IPS-18c (cell line): ENCODE measurements around the gene ASCL2.

ENCODE experiments used
- H3K4me3 ChIP-seq: 2 replicates; pipeline ENCODE4 v1.7.0; 2013; ENCODE audit warnings: low read depth, mild to moderate bottlenecking, low read length, moderate library complexity; ENCODE audit not compliant: insufficient read depth
- H3K9me3 ChIP-seq: one replicate; pipeline ENCODE4 v1.6.1; 2013; ENCODE audit warnings: mild to moderate bottlenecking, low read length, moderate library complexity; ENCODE audit not compliant: control insufficient read depth, insufficient read depth

The ASCL2 gene

GRCh38 chr11:2267306-2267850 is 3.0 kb downstream of the ASCL2 start:
- H3K4me3 ChIP-seq = no peak overlapping the region
- no peaks in the 10 kb centered on the region for H3K9me3 ChIP-seq

GRCh38 chr11:2266586-2267305 is 3.6 kb downstream of the ASCL2 start:
- Histone ChIP-seq H3K4me3 (no peak overlapping the region), H3K9me3 (no peaks in the 10 kb centered on the region)

GRCh38 chr11:2265854-2266585 is 4.4 kb downstream of the ASCL2 start:
- Histone ChIP-seq H3K9me3 (no peaks in the 10 kb centered on the region), H3K4me3 (no peak overlapping the region)

GRCh38 chr11:2265396-2265795 is 5.0 kb downstream of the ASCL2 start:
- no peaks in the 10 kb centered on the region for H3K9me3 ChIP-seq

GRCh38 chr11:2264366-2265053 is 5.9 kb downstream of the ASCL2 start:
- H3K4me3 ChIP-seq = no peak overlapping the region
- H3K9me3 ChIP-seq = no peaks in the 10 kb centered on the region

More at GRCh38 chr11:2265396-2265795, 5.0 kb downstream of the ASCL2 start:
- H3K4me3 ChIP-seq = no peak overlapping the region

GRCh38 chr11:2263724-2264360 is 6.5 kb downstream of the ASCL2 start:
- Histone ChIP-seq H3K9me3 (no peaks in the 10 kb centered on the region), H3K4me3 (no peak overlapping the region)

- Histone ChIP-seq H3K4me3 (no peak overlapping the region), H3K9me3 (no peaks in the 10 kb centered on the region)
These were observed 7.3 kb downstream of the ASCL2 start for GRCh38 chr11:2263071-2263565.

GRCh38 chr11:2262301-2263070 is 7.9 kb downstream of the ASCL2 start:
- H3K4me3 ChIP-seq = no peak overlapping the region
- no peaks in the 10 kb centered on the region for H3K9me3 ChIP-seq

GRCh38 chr11:2261436-2262230 is 8.8 kb downstream of the ASCL2 start:
- Histone ChIP-seq H3K4me3 (no peak overlapping the region), H3K9me3 (no peaks in the 10 kb centered on the region)

- Histone ChIP-seq H3K9me3 (no peaks in the 10 kb centered on the region), H3K4me3 (no peak overlapping the region)
These were observed 9.7 kb downstream of the ASCL2 start for GRCh38 chr11:2260491-2261364.

- no peaks in the 10 kb centered on the region for H3K9me3 ChIP-seq
- no peak overlapping the region for H3K4me3 ChIP-seq
These were observed 10.4 kb downstream of the ASCL2 start for GRCh38 chr11:2259897-2260451.

GRCh38 chr11:2259466-2259830 is 10.9 kb downstream of the ASCL2 start:
- Histone ChIP-seq H3K4me3 (no peak overlapping the region), H3K9me3 (no peaks in the 10 kb centered on the region)

- Histone ChIP-seq H3K9me3 (no peaks in the 10 kb centered on the region), H3K4me3 (no peak overlapping the region)
These were observed 11.6 kb downstream of the ASCL2 start for GRCh38 chr11:2258501-2259465.
